Left lung (tissue), 10 donors: Measurements from ENCODE around the gene GPR27. TPM values are rescaled to one million over a fixed set of nuclear protein-coding genes. Genes with fewer than 3 reads are reported as not detected.
A peak's percentile ranks its signal among the peaks of the same experiment; 100 is the strongest.

ENCODE experiments used
- ATAC-seq: fragments of 200-7000 bp; cut with Tn5 transposase; one replicate; pipeline ENCODE4 v1.9.1; 2020; ENCODE audit warnings: moderate library complexity
- DNase-seq, 4 donors: peaks; one replicate each; pipeline ENCODE4 v3.0.0-alpha.2; 2013 to 2020
- H3K27ac ChIP-seq, 2 donors: fragments of 200-600 bp; sonication (generic) in 1 of 2; one replicate each; pipeline versions ENCODE4 v1.5.0 to v1.8.0; 2020 to 2021
- H3K27me3 ChIP-seq, 2 donors: fragments of 200-600 bp; sonication (generic) in 1 of 2; one replicate each; pipeline versions ENCODE4 v1.5.0 to v1.8.0; 2020 to 2021
- H3K36me3 ChIP-seq, 2 donors: fragments of 200-600 bp; sonication (generic) in 1 of 2; one replicate each; pipeline versions ENCODE4 v1.5.0 to v1.8.0; 2020 to 2021
- H3K4me1 ChIP-seq, 2 donors: fragments of 200-600 bp; one replicate each; pipeline ENCODE4 v1.8.0; 2021
- H3K4me3 ChIP-seq, 2 donors: fragments of 200-600 bp; sonication (generic) in 1 of 2; one replicate each; pipeline versions ENCODE4 v1.5.0 to v1.8.0; 2020 to 2021; ENCODE audit warnings: mild to moderate bottlenecking in 1 of 2
- H3K9me3 ChIP-seq, 2 donors: fragments of 200-600 bp; sonication (generic) in 1 of 2; one replicate each; pipeline versions ENCODE4 v1.5.0 to v1.8.0; 2020 to 2021
- CTCF ChIP-seq, 2 donors: fragments of 200-600 bp; sonication (generic) in 1 of 2; IDR thresholded peaks; one replicate each; pipeline versions ENCODE4 v1.5.0 to v1.8.0; 2021; ENCODE audit warnings: antibody characterized with exemption in 2 of 2
- intact Hi-C, 2 donors: fragments of 100-400 bp; cut with DNase I; formaldehyde crosslinking; loops; one replicate each; pipeline versions ENCODE4 v1.11.2 to v1.14.2; 2022
- polyA plus RNA-seq, 6 donors: library from polyadenylated mRNA; unstranded; fragments of 120-200 nt; gene quantifications; one replicate each; pipeline ENCODE4 v1.2.1, GENCODE V29; 2013; ENCODE audit not compliant: insufficient read length in 6 of 6
- total RNA-seq, 2 donors: library from RNA; stranded (reverse); fragmentation: NEBNext Ultra II Directional; extraction: Animal tissue kit (Norgen Biotek cat#: 25700); gene quantifications; one replicate each; pipeline ENCODE4 v1.2.1, GENCODE V29; 2021
- donor health status: DM: no; HTN: yes; CAD: no.
- donor health status: DM: no; HTN: no; CAD: no.

GPR27 gene
- total and polyA plus RNA-seq, 8 donors, result 2.1 to 3.9 (median 2.9) TPM

DNA sequence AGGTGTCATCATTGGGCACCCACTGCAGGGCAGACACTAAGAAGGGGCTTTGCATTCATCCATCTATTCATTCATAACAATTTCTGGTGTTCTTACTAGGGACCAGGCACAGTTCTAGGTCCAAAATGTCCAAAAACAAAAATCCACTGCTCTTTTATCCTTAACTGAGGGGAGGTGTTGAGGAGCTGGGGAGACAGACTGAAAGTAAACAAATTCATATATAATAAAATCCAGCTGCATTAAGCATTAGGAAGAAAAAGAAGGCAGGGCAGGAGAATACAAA is 29.5 kb upstream of the GPR27 start:
- intact Hi-C loops, result loop anchor here in 1 of 2 donors (10.0 kb wide), 1 partner anchor 141 kb away; no protein-coding TSS in a partner anchor

GRCh38 chr3:71724584-71725270 is 28.9 kb upstream of the GPR27 start:
- ATAC-seq, result peak; percentile 72
- Histone ChIP-seq H3K4me1 (peaks cover 0 to 59% of the 10 kb centered on the region in 2 donors), H3K36me3 (no peaks in the 10 kb centered on the region), H3K9me3 (no peaks in the 10 kb centered on the region), H3K4me3 (peak overlapping the region; percentile 72 to 82), H3K27ac (peak overlapping the region; percentile 39 to 90), H3K27me3 (no peaks in the 10 kb centered on the region)
- TF ChIP-seq CTCF (IDR thresholded peaks at IDR 0.05), result no peak
- peak; percentile 30 to 89 (median 42) for DNase-seq
- intact Hi-C loops, result loop anchor here in 1 of 2 donors (10.0 kb wide), 1 partner anchor 140 kb away; no protein-coding TSS in a partner anchor

More for the DNA sequence above, 29.5 kb upstream of the GPR27 start:
- H3K4me3 ChIP-seq, result peak overlapping the region; percentile 72 to 82
- H3K27ac ChIP-seq, result peak overlapping the region in 1 of 2 donors; percentile 90
- H3K4me1 ChIP-seq, result peaks cover 0 to 61% of the 10 kb centered on the region in 2 donors
- H3K27me3 ChIP-seq, result no peaks in the 10 kb centered on the region
- DNase-seq (no peak), ATAC-seq (no peak)
- H3K36me3 ChIP-seq, result no peaks in the 10 kb centered on the region
- TF ChIP-seq CTCF (IDR thresholded peaks at IDR 0.05), result no peak
- H3K9me3 ChIP-seq, result no peaks in the 10 kb centered on the region

DNA sequence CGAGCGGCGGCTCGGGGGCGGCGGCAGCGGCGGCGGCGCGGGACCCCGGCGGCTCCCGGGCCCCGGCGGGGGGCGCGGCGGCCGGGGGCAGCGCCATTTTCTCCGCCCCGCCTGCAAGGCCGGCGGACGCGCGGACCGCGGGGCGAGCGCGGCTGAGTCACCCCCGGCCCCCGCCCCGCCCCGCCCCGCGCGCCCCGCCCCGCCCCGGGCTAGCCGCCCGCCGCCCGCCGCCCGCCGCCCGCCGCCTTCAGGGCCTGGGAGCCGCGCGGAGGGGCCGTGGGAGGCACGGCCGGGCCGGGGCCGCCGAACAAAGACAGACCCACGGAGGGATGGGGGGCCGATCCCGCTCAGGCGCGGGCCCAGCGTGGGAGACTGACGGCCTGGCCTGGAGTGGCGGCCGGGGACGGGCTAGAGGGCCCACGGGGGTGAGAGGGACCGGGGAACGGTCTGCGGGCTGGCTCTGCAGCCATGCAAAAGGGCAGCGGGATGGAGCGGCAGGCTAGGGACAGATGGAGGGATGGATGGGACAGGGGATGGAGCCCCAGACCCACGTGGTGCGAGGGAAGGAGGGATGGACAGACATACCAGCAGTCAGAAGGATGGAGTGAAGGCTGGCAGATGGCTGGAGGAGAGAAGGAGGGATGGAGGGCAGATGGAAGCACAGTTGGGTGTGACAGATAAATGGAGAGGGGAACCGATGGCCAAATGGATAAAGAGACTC is 28.2 kb upstream of the GPR27 start, which contains the start of gene EIF4E3:
EIF4E3 (minus strand) TSS at position 132 of the 721 bp plus-strand sequence; CDS start at position 97, 35 bp downstream.
- TF ChIP-seq CTCF (IDR thresholded peaks at IDR 0.05), result no peak
- peak; percentile 55 for ATAC-seq
- intact Hi-C loops, result loop anchor here in 1 of 2 donors (10.0 kb wide), 1 partner anchor 139 kb away; no protein-coding TSS in a partner anchor
- Histone ChIP-seq H3K4me3 (peak within 1 kb of the TSS; percentile 72 to 82), H3K27me3 (no peaks in the 10 kb centered on the region), H3K27ac (peak within 1 kb of the TSS; percentile 39 to 90), H3K4me1 (peaks cover 0 to 60% of the 10 kb centered on the region in 2 donors), H3K36me3 (no peaks in the 10 kb centered on the region), H3K9me3 (no peaks in the 10 kb centered on the region)
- peak in 2 of 4 donors; percentile 43 to 89 for DNase-seq

DNA sequence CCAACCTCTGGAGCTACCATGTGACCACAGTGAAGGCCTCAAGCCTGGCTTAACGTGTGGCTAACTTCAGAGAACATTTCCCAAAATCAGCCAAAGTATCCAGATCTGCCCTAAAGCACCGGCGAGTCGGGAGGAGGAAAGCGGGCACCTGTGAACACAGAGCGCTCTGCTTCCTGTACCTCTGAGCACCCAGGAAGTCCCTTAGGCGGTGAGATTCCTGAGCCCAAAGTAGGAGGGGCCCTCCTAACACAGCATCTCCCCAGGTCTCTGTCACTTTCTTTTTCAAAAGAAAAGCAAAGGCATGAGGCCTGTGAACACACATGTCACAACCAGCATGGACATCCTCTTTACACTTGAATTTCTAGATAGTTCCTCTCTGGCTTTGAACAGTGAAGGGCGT is 27.5 kb upstream of the GPR27 start:
- no peaks in the 10 kb centered on the region for H3K36me3 ChIP-seq
- no peak for TF ChIP-seq CTCF (IDR thresholded peaks at IDR 0.05)
- no peak for DNase-seq
- intact Hi-C loops, result loop anchor here in 1 of 2 donors (10.0 kb wide), 1 partner anchor 139 kb away; no protein-coding TSS in a partner anchor
- peak overlapping the region in 1 of 2 donors; percentile 84 for H3K27ac ChIP-seq
- no peak for ATAC-seq
- no peaks in the 10 kb centered on the region for H3K9me3 ChIP-seq
- peak overlapping the region in 1 of 2 donors; percentile 82 for H3K4me3 ChIP-seq
- no peaks in the 10 kb centered on the region for H3K27me3 ChIP-seq
- peaks cover 0 to 55% of the 10 kb centered on the region in 2 donors for H3K4me1 ChIP-seq
